Choroid plexus epithelial cell (primary cell): ENCODE data around the gene EIF4A3.
"Not testable (repeated sequence)": the region's sequence is repeated elsewhere in the genome, so short reads cannot be mapped to it uniquely, and the experiment has no call there.

Source experiments
- DNase-seq: peaks from one replicate; pipeline ENCODE4 v3.0.0-alpha.2; 2010; ENCODE audit warnings: low read depth
- H3K4me3 ChIP-seq: 2 replicates; pipeline ENCODE4 v1.5.1; 2011; ENCODE audit warnings: low read depth, mild to moderate bottlenecking, control low read depth, low read length, moderate library complexity
- TF ChIP-seq, protein P1 (sequence below): conservative IDR thresholded peaks from 2 replicates; pipeline ENCODE4 v1.5.1; 2011; ENCODE audit warnings: low read depth, mild to moderate bottlenecking, control low read depth, inconsistent platforms, low read length, moderate library complexity

Gene EIF4A3

DNA sequence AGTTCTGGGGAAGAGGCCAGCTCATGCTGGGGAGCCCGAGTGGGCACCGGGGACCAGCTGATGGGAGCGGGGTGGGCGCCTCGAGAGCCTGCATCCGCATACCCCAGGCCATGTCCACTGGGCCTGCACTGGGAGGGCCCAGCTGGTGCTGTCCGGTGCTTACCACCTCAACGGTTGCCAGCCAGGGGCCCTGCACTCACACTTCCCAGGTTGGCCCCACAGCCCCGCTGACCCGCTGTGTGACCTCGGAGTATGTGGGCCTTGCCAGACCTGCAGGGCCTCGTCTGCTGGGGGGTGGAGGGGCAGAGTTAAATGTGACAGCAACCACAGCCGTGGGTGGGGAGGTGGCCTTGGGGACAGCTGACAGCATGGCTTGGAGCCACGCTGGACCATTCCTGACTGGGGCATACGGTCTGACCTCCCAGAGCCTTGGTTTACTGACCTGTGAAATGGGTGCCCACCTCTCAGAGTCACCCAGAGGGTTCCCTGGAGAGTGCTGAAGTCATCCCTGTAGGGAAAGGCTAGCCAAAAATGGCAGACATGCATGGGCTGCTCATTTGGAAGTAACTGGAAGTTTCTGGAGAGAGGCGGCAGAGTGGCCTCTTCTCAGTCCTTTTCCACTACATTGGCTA, 51.0 kb downstream of the EIF4A3 start:
- no peak for DNase-seq
- H3K4me3 ChIP-seq: no peak overlapping the region
- TF ChIP-seq, protein P1, sequence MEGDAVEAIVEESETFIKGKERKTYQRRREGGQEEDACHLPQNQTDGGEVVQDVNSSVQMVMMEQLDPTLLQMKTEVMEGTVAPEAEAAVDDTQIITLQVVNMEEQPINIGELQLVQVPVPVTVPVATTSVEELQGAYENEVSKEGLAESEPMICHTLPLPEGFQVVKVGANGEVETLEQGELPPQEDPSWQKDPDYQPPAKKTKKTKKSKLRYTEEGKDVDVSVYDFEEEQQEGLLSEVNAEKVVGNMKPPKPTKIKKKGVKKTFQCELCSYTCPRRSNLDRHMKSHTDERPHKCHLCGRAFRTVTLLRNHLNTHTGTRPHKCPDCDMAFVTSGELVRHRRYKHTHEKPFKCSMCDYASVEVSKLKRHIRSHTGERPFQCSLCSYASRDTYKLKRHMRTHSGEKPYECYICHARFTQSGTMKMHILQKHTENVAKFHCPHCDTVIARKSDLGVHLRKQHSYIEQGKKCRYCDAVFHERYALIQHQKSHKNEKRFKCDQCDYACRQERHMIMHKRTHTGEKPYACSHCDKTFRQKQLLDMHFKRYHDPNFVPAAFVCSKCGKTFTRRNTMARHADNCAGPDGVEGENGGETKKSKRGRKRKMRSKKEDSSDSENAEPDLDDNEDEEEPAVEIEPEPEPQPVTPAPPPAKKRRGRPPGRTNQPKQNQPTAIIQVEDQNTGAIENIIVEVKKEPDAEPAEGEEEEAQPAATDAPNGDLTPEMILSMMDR: no peak

DNA sequence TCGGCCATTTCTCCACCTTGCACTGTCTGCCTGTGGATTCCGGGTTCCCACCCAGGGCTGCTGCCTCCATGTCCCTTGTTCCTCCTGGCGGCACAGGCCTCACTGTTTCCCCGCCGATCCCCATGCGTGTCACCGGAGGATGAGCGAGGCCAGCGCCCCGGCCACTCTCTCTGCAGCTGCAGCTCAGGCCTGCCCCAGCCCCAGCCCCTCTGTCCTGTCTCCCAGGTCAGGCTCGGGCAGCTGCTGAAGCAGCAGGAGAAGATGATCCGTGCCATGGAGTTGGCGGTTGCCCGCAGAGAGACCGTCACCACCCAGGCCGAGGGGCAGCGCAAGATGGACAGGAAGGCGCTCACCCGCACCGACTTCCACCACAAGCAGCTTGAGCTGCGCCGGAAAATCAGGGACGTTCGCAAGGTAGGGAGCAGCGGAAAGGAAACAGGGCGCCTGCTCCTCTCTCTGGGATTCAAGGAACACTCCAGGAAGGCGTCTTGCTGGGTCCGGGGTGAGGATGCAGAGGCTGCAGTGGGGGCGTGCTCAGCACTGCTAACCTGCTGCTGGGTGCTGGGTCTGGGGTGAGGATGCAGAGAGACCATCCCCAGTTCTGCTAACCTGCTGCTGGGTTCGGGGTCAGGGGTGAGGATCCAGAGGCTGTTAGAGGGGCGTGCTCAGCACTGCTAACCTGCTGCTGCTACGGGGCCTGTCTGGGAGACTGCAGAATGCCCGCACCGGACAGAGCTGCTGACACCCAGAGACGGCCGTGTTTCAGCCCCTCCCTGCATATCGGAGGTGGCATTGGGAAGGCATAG, 51.7 kb downstream of the EIF4A3 start:
- DNase-seq: no peak
- TF ChIP-seq, protein P1: no peak
- no peak overlapping the region for H3K4me3 ChIP-seq

DNA sequence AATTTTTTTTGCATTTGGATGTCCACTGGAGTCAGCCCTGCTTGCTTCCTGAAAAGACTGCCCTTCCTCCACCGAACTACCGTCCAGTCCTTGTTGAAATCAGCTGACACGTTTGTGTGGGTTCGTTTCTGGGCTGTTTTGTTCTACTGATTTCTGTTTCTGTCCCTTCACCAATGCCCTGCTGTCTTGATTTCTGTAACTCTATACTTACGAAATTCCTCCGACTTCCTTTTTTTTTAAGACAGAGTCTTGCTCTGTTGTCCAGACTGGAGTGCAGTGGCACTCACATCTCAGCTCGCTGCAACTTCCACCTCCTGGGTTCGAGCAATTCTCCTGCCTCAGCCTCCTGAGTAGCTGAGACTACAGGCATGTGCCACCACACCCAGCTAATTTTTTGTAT, 54.0 kb downstream of the EIF4A3 start:
- TF ChIP-seq, protein P1: no peak
- DNase-seq: peak; percentile 32
- H3K4me3 ChIP-seq: no peak overlapping the region

DNA sequence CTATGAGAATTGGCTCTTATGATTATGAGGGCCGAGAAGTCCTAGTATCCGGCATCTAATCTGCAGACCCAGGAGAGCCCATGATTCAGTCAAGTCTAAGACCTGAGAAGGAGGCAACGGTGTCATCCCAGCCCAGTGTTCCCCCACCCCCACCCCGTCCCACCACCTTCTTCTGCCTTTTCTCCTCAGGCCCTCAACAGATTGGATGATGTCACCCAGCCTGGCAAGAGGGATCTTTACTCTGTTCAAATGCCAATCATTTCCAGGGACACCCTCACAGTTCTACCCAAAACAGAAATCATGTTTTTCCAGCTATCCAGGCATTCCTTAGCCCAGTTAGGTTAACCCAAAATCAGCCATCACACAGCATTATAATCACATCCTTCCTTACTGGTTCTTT, 55.6 kb downstream of the EIF4A3 start:
- TF ChIP-seq, protein P1: no peak

DNA sequence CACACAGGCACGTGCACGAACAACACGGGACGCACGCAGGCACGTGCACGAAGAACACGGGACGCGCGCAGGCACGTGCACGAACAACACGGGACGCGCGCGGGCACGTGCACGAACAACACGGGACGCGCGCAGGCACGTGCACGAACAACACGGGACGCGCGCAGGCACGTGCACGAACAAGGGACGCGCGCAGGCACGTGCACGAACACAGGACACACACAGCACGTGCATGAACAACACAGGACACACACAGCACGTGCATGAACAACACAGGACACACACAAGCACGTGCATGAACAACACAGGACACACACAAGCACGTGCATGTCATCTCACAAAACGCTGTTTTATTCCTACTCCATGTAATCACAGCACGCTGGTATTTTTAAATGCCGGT, 56.8 kb downstream of the EIF4A3 start:
- DNase-seq, H3K4me3 ChIP-seq: not testable (repeated sequence)

More for the DNA sequence above, 55.6 kb downstream of the EIF4A3 start:
- DNase-seq: no peak
- H3K4me3 ChIP-seq: no peak overlapping the region

DNA sequence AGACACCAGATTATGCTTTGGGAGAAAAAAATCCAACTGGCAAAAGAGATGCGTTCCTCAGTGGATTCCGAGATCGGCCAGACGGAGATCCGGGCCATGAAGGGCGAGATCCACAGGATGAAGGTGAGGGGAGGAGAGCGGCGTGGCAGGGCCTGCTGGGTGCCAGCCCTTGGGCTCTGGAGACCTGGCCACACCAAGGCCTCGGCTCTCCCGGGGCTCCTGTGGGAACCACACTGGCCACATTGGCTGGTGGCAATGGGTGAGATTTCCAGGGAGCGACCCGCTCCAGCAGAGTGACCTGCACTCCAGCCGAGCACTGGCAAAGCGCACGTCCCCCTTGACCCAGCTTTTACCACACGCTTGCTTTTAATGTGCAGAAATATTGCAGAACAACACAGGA, 57.2 kb downstream of the EIF4A3 start:
- no peak overlapping the region for H3K4me3 ChIP-seq
- TF ChIP-seq, protein P1: no peak
- DNase-seq: no peak

DNA sequence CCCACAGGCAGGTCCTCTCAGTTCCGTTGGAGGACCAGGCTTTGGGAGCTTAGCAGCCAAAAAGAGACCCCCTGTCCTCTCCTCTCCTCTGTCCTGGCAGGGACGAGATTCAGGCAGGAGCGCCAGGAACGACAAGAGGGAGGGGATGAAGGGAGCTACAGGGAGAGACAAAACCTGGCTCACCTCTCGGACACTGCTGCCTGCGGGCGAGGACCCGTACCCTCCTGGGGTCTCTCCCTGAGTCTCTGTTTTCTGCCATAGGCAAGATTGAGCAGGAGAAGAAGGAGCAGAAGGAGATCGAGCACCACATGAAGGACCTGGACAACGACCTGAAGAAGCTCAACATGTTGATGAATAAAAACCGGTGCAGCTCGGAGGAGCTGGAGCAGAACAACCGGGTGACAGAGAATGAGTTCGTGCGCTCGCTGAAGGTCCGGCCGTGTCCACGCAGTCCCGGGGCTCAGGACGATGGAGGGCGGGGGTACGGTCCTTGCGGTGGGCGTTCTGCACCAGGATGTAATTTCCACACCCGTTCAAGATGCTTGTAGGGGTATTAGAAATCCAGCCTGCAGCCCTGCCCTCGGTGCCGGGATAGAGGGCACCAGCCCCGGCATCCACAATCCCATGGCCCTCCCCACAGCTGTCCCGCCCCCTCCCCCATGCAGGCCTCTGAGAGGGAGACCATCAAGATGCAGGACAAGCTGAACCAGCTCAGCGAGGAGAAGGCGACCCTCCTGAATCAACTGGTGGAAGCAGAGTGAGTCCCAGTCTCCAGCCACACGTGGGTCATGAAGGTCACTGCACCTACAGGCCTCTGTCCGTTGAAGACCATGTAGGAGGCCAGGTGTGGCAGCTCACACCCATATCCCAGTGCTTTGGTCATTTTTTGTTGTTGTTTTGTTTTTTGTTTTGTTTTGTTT, 59.3 kb downstream of the EIF4A3 start:
- H3K4me3 ChIP-seq: no peak overlapping the region
- DNase-seq: no peak
- TF ChIP-seq, protein P1: no peak
